ENCODE data around the gene FAM234B.
"Not testable (repeated sequence)": the region's sequence is repeated elsewhere in the genome, so short reads cannot be mapped to it uniquely, and the experiment has no call there.

FAM234B gene

GRCh38 chr12:13024531-13024916, 19.7 kb upstream of the FAM234B start:
- no peak for DNase-seq

DNA sequence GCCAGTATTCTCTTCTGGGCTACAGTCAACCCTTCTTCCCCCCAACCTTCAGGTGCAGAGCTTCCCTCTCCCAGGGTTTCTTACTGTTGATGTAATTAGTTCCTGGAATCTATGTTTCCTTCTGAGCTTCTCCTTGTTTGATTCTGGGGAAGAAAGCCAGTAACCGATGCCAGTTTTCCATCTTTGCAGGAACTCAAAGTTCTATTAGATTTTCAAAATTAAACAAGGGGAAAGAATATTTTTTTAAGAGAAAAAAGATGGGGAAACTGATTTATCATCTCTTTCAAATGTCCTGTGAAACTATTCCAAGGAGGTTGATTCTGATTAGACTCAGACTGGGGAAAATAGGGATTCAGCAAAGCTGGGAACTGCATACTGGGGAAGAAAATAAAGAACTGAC, 17.9 kb upstream of the FAM234B start:
- DNase-seq, result no peak

DNA sequence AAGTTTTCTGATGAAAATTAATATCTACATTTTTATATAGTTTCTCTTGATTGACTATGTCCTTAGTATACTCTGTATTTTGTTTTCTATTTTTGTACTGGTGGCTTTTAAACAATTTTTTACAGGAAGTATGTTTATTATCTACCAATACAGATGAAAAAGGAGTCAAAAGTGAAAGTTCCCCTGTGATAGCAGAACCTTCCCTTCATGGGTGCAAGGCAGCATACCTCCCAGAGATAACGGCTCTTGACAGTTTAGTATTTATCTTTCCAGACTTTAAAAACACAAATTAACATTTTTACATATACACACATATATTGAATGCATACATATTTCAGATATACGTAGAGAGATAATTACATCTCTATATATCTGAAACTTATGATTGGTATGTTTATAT, 17.1 kb upstream of the FAM234B start:
- DNase-seq, result no peak

GRCh38 chr12:13027508-13027907, 16.7 kb upstream of the FAM234B start:
- DNase-seq, result no peak

DNA sequence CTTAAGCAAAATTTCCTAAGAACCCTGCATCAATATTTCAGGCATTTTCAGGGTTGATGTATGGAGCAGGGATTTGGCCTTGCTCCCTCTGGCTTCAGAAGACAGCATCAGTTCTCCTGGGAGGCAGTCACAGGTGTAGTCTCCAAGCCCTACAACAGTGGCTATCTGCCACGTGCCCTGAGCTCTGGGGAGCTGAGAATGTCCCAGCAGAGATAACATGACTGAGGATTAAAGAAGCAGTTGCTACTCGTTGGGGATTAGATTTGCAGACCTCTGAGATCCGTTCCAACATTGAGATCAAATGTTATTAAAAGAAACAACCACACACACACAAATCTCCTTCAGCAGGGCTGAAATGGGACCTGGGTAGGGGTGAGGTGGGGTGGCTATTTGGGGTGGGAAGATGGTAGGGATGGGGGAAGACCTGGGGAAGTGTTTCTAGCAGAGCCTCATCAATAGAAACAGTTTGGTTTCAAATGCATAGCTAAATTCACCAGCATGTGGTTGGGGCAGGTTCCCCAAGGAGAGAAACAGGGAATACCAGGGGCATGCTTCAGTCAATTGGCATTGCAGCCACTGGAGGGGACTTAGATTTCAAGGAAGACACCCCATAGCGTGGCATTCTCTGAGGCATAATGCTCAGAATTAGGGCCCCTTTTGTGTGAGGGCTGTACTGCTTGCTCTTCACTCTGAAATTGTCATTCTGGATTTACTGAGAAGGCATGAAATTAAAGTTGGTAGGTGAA, 15.2 kb upstream of the FAM234B start:
- no peak for DNase-seq

GRCh38 chr12:13030541-13031291, 13.5 kb upstream of the FAM234B start:
- DNase-seq, result no peak

GRCh38 chr12:13032164-13032563, 12.0 kb upstream of the FAM234B start:
- DNase-seq, result no peak

GRCh38 chr12:13033476-13033875, 10.7 kb upstream of the FAM234B start:
- no peak for DNase-seq

- not testable (repeated sequence) for DNase-seq
These were observed 8.8 kb upstream of the FAM234B start for GRCh38 chr12:13035335-13035734.

DNA sequence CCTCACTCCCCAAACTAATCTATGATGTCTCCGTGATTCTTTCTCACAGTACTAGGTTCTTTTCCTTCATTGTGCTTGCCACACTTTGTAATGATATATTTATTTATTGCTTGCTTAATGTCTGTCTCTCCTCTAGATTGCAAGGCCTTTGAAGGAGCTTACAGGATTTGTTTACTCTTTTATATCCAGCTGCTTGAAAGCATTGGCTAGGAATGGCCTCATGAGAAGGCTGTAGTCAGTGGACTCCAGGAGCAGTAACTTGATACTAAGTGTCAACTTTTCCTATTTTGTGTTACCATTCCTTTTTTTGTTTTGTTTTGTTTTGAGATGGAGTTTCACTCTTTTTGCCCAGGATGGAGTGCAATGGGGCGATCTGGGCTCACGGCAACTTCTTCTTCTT, 7.3 kb upstream of the FAM234B start:
- no peak for DNase-seq

DNA sequence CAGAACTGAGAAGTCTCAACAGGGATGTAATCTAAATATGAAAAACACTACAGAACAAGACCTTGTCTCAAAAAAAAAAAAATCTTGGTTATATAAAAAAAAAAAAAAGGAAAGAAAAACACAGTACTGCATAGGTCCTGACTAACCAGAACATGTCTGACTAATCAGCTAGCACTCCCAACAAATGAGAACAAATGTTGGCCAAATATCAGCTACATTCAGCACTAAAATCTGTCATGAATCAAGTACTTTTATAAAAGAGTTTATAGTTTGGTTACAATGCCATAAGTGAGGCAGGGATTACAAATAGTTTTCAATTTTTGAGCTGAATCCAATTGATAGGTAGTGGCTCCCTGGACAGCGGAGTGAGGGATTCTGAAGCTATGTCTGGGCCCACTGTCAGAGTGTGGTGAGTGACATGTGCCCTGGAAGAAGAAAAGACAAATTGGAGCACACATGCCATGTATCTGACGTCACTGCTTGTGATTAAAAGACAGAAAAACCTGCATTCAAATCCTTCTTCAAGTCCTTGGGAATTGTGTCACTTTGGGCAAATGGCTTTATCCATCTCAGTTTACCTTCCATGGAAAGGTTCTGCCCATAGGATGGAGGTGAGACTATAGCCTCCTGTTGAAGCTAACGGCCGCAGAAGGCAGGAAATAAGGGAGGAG, 5.6 kb upstream of the FAM234B start:
- DNase-seq, result no peak

DNA sequence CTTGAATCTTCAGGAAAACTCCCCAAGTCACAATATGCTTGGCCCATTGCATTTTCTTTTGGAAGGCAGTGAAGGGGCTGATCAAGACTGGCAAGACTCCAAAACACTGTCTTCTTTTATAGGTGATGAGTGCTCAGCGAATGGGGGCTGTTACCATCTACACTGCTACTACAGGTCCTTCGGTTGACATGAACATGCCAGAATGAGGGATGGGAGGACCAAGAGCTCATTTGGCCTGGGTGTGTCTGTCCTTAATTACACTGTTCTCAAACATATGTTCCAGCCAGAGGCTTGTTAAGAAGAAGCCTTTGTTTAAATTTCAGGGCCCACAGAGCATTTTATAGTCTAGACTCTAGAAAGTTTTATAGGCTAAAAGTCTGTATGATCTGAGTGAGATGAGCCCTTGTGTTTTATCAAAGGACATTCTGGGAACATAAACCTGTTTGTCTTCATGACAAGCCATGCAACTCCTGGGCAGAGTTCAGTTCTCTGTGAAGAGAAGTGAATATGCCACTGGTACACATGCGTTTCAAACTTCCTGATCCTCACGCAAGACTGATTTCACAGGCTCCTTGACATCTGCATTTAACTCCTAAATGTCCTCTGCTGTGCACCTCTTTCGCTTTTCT, 4.7 kb upstream of the FAM234B start:
- no peak for DNase-seq

GRCh38 chr12:13041224-13041623, 3.0 kb upstream of the FAM234B start:
- no peak for DNase-seq

DNA sequence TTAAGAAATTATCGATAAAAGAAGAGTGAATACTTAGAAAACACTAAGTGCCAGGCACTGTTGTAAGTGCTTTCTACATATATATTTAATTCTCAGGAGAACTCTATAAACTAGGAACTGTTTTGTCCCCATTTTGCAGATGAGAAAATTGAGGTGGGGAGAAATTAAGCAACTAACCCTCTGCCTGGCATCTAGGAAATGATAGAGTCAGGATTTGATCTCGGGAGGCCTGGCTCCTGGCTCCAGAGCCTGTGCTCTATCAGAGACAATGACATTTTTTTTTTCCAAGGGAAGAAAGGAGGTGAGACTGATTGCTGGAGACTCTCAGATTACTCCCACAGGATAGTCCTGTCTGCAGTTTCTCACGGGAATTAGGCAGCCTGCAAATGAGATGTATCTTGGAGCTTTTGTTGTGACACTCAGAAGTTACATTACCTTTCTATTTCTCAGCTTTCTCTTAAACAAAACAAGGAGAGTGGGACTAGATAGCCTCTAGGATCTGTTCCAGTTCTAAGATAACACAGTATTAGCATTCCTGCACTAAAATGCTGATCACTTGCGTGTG, 1.4 kb upstream of the FAM234B start:
- no peak for DNase-seq

- no peak for DNase-seq
These were observed 722 bp downstream of the FAM234B start for GRCh38 chr12:13044906-13045299.

GRCh38 chr12:13045816-13046215, 1.6 kb downstream of the FAM234B start:
- DNase-seq, result no peak

DNA sequence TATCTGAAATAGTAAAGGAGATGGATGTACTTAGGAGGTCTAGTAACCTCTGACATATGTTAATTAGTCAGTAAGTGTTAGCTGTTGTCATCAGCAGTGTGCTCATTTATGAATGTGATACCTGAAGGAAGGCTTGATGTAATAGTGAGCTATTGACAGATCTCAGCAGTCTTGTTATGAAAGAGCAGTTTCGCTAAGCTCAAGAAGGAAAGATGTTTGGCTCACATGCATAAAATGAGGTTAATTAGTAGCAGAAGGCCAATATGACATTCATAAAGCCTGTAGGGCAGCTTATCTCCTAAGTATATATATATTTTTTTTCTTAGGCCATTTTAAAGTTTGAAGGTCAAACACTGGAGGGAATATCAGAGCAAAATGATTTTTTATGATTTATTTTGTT, 2.8 kb downstream of the FAM234B start:
- no peak for DNase-seq

- no peak for DNase-seq
These were observed 5.6 kb downstream of the FAM234B start for GRCh38 chr12:13049816-13050215.

DNA sequence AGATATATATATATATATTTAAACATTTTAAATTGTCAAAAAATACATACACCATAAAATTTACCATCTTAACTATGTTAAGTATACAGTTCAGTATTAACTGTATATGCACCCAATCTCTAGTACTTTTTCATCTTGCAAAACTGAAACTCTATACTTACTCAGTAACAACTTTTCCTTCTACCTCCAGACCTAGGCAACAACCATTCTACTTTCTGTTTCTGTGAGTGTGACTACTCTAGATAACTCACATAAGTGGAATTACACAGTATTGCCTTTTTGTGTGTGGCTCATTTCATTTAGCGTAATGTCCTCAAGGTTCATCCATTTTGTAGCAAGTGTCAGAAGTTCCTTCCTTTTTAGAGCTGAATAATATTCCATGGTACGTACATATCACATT, 8.2 kb downstream of the FAM234B start:
- no peak for DNase-seq

DNA sequence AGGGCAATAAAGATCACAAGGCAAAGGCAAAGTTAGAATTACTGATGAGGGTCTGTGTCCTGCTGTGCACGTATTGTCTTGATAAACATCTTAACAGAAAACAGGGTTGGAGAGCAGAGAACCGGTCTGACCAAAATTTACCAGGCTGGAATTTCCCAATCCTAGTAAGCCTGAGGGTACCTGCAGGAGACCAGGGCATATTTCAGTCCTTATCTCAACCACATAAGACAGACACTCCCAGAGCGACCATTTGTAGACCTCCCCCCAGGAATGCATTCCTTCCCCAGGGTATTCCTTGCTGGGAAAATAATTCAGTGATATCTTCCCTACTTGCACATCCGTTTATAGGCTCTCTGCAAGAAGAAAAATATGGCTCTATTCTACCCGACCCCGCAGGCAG, 9.4 kb downstream of the FAM234B start:
- not testable (repeated sequence) for DNase-seq

DNA sequence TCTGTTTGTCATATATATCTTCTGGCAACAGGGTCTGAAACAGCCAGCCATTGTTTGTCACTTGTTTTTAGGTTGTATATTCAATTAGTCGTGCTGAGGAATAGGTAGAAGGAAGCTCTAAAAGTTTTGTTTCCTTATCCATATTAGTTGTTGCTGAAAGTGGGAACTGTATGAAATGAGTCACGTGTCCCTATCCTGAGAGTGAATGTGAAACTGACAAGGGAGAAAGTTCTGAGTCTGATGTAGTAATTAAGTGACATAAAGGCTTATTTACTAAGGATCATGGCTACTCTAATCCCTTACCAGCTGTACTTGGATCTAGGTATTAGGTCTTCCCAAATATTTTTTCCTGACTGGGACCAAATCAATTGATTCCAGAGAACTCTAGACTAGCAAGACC, 16.4 kb downstream of the FAM234B start:
- DNase-seq, result no peak

- no peak for DNase-seq
These were observed 17.2 kb downstream of the FAM234B start for GRCh38 chr12:13061377-13061776.

- DNase-seq, result no peak
These were observed 18.5 kb downstream of the FAM234B start for GRCh38 chr12:13062669-13063068.
